GOT3 (cell line): ENCODE data around the gene GEMIN5.

Experiments used
- DNase-seq: peaks from one replicate; lab custom pipeline; 2025; ENCODE audit warnings: mixed read lengths; lab: John Stamatoyannopoulos, UW

Gene GEMIN5

DNA sequence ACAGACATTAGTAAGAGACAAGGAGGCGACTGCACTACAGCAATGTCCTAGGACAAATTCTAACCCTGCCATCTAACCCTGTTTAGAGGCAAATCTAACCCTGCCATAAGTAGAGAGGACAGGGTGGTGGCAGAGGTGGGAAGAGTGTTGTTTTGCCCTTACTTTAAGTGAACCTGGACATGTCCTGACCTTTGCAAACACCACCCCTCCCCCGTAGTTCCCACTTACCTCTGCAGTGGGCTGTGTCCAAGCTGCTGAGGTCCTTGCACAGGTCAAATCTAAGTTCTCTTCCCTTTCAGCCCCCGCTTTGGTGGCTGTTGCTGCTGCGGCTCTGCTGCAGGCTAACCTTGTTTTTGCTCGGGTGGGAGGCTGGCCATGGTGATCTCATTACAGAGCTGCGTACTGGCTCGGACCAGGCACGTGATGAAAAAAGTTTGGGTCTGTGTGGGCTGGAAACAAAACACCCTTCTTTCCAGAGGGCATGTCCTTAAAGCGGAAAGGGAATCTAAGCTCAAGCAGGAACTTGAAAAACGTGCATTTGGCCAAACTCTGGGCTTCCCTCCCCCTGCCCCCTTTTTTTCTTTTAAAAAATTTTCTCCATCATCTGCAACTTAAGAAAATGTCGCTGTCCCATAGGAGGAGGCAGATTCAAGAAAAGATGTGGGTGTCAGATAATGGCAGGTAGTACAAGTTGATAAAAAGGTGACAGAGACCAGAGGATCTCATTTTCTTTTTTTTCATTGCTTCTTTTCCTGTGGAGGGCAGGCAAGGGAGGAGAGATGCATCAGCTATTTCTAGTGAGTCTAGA, 87.6 kb downstream of the GEMIN5 start, which contains the start of gene FAXDC2:
FAXDC2 (minus strand) TSS at position 349 of the 808 bp plus-strand sequence. CDS start 12,425 bp downstream, outside the sequence.
- peak; percentile 37 for DNase-seq

DNA sequence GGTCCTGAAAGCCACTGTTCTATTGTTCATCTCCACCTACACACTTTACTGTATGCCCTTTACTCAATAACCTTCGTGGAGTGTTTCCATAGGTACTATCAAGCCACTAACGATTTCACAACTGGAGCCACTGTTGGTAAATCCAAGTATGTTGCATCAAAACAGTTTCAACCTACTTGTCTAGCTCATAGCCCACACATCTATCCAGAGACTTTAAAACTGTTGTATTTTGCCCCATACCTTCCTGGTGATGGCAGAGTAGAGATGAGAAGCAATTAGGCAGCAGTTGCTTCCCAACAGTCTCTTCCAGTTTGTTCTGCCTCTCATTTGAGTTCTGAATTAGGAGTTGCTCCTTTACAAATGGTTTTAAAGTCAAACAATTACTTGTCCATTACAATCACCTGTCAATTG, 88.2 kb downstream of the GEMIN5 start:
- DNase-seq, result no peak

DNA sequence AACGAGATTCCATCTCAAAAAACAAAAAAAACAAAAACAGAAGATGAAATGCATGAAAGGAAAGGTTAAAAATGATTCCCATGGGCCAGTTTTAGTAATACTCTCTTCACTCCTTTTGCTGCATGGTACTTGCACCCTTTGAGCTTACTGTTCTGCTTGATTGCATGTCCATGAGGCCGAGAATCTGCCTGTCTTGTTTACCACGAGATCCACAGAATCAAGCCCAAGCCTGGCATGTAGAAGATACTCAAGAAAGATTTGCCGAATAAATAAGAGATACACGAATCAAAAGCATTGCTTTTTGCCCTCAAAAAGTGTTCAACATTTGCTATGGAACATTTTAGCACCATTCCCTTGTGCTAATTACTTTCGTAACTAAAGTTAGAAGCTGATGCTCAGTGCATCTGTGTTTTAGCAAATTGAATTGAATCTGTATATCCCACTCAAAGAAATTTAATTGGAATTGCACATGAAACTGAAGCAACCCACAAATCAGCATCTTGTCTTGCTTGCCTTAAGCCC, 88.7 kb downstream of the GEMIN5 start:
- DNase-seq, result no peak

DNA sequence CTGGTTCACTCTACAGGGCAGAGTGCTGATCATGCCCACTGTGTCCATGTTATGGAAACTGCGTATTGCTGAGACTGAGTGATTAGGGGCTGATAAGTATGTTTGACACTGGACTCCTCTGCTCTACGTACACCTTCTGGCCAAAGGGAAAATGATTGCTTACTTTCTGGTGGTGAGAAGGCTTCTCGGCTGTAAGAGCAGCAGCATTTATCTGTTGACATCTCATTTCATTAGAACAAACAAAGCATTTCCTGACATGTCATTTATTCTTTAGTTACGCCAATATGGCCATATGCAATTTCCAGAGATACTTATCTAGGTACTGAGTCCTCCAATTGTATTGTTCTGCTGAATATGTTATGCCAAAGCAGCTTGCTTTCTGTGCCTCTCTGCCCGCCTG, 93.2 kb downstream of the GEMIN5 start:
- no peak for DNase-seq

DNA sequence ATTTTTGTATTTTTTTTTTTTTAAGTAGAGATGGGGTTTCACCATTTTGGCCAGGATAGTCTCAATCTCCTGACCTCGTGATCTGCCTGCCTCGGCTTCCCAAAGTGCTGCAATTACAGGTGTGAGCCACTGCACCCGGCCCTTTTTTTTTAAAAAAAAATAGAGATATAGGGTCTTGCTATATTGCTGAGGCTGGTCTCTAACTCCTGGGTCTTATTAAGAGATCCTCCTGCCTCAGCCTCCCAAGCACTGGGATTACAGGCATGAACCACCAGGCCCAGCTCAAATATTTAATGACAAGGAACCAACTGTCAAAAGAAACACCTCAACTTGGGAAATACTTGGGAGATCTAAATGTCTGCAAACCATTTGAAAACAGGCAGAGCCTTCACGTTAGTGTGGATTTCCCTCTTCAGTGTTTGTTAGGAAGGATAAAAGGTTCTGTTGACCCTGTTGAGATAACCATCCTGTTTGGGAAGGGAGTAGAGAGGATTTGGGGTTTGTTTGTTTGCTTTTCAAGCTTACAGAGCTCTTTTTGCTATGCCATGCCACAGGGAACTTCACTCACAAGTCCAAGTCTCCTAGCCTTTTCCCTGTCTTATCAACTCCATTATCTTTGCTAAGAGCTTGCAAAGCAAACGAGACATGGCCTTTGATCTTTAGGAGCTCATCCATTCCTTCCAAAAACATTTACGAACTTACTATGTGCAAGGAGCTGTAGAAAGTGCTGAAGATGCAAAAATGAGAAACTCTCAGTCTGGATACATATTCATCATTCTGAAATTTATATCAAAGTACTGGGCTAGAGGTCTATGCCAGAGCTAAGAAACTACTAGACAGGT, 95.1 kb downstream of the GEMIN5 start:
- DNase-seq, result no peak

DNA sequence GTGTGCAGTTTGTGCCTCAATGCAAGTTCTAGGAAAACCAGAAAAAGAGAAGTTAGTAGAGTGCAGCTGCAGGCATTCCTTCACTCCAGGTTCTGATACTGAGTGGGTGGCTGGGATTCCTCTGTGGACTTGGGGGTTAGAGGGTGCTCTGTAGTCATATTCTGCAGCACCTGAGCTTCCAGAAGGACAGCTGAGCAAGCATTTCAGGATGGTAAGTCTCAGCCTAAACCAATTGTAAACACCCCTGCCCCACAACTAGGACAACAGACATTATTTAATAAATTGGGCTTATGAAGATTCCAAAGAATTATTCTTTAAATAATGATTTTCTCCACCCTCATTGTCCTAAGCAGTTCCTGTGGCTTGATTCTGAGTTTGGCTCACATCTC, 96.7 kb downstream of the GEMIN5 start:
- DNase-seq, result no peak

DNA sequence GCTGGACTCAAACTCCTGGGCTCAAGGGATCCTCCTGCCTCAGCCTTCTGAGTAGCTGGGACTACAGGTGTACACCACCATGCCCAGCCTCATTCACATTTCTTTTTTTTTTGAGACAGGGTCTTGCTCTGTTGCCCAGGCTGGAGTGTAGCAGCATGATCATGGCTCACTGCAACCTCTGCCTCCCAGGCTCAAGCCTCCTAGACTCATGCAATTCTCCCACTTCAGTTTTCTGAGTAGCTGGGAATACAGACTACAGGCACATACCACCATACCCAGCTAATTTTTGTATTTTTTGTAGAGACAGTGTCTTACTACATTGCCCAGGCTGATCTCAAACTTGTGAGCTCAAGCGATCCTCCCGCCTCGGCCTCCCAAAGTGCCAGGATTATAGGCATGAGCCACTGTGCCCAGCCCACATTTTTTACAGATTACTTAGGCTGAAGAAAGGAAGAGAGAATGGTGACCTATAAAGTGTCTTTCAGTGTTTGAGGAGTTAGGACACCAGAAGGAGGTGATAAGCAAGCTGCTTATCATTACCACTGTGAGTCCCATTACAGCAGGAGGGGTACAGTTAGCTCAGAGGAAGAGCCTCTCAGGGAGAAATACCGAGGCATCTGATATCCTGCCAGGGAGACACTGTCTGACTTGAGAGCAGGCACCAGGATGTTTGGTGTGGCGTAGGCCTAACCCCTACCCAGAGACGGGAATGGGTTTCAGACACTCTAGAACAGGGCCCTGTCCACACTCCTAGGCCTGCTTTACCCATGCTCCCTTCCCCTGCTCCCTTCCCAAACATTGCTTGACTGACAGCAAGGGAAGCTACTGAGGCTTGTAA, 97.4 kb downstream of the GEMIN5 start:
- no peak for DNase-seq
